Measurements from ENCODE around the gene DZIP3.
"Not testable (repeated sequence)": the region's sequence is repeated elsewhere in the genome, so short reads cannot be mapped to it uniquely, and the experiment has no call there.

Gene DZIP3

DNA sequence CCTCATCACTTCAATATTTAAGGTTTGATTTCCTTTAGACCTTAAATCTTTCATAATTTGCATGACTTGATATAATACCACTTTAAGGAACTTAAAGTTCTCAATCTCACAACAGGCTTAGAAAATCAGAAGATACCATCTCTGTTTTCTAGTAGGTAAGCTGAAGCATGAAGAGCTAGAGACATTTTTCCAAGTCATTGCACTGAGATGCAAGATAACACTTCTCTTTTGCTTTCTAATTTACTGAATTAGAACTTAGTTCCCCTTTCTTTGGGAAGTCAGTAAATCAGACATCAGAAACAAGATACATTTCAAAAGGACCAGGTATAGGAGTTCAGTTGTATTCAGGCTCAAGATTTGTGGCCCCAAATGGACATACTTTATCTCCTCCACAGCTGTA is 79.7 kb downstream of the DZIP3 start:
- Histone ChIP-seq H3K27me3 (replicated peaks; ENCODE audit: control insufficient read depth, insufficient read depth, low read length, poor library complexity, severe bottlenecking) (no peaks in the 10 kb centered on the region), H3K36me3 (ENCODE audit: control insufficient read depth, insufficient read depth, low read length) (no peaks in the 10 kb centered on the region), H3K9me3 (ENCODE audit: control insufficient read depth, low read length) (no peaks in the 10 kb centered on the region), H3K4me1 (ENCODE audit: control insufficient read depth, insufficient read depth, low read length, poor library complexity, severe bottlenecking) (no peaks in the 10 kb centered on the region), H3K27ac (ENCODE audit: insufficient read depth, low read length, poor library complexity, severe bottlenecking) (no peak overlapping the region), H3K4me3 (ENCODE audit: insufficient read depth, low read depth, low read length, poor library complexity, severe bottlenecking) (no peak overlapping the region)
- DNase-seq: no peak

DNA sequence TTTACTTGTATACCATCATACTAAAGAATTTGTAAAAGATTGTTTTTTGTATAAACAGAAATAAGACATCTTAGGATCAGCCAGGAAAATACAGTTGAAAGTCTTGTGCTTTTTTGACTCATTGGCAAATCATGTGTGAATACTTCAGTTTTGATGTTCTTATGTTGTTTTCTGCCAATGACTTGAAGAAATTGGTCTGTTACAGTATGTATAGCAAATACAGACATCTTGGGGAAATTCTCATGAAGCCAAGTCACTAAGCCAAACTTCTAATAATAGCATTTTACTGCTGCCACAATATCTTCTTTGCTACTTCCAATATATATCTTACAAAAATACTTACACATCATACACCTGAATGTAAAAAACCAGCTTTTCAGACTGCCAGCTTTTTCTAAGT is 83.2 kb downstream of the DZIP3 start:
- Histone ChIP-seq H3K4me3 (ENCODE audit: insufficient read depth, low read depth, low read length, poor library complexity, severe bottlenecking) (no peak overlapping the region), H3K4me1 (ENCODE audit: control insufficient read depth, insufficient read depth, low read length, poor library complexity, severe bottlenecking) (no peaks in the 10 kb centered on the region), H3K27ac (ENCODE audit: insufficient read depth, low read length, poor library complexity, severe bottlenecking) (no peak overlapping the region), H3K36me3 (ENCODE audit: control insufficient read depth, insufficient read depth, low read length) (no peaks in the 10 kb centered on the region), H3K27me3 (replicated peaks; ENCODE audit: control insufficient read depth, insufficient read depth, low read length, poor library complexity, severe bottlenecking) (no peaks in the 10 kb centered on the region), H3K9me3 (ENCODE audit: control insufficient read depth, low read length) (no peaks in the 10 kb centered on the region)
- DNase-seq: no peak

DNA sequence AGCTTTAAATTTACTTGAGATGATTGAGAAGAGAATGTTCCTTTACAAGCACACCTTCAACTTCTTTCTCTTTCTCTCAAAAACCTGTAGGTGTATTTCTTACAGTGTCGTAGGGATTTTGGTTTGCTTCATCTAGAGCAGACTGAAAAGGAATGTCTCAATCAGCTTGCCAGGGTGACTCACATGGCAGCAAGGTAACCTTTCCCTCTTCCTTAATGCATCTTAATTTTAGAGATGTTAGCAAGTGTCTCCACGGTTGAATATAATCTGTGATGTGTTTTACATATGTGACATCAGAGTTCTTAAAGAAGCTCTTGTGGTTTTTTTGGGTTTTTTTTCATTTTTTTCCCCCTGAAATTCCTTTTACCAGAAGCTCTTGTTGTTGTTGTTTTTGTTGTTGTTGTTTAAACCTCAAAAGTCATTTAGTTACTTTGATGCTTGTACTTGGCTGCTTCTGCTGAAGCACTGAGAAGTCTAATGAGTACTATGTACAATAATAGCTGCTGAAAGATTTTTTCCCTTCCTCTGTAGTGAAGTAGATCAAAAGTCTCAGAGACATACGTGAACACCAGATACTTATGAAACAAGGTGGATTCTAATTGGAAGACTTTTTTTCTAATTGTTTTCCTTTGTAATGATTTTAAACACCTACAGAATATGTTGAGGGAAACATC is 84.6 kb downstream of the DZIP3 start:
- Histone ChIP-seq H3K4me3 (ENCODE audit: insufficient read depth, low read depth, low read length, poor library complexity, severe bottlenecking) (no peak overlapping the region), H3K27me3 (replicated peaks; ENCODE audit: control insufficient read depth, insufficient read depth, low read length, poor library complexity, severe bottlenecking) (no peaks in the 10 kb centered on the region), H3K9me3 (ENCODE audit: control insufficient read depth, low read length) (no peaks in the 10 kb centered on the region), H3K36me3 (ENCODE audit: control insufficient read depth, insufficient read depth, low read length) (no peaks in the 10 kb centered on the region), H3K4me1 (ENCODE audit: control insufficient read depth, insufficient read depth, low read length, poor library complexity, severe bottlenecking) (no peaks in the 10 kb centered on the region), H3K27ac (ENCODE audit: insufficient read depth, low read length, poor library complexity, severe bottlenecking) (no peak overlapping the region)
- DNase-seq: no peak

DNA sequence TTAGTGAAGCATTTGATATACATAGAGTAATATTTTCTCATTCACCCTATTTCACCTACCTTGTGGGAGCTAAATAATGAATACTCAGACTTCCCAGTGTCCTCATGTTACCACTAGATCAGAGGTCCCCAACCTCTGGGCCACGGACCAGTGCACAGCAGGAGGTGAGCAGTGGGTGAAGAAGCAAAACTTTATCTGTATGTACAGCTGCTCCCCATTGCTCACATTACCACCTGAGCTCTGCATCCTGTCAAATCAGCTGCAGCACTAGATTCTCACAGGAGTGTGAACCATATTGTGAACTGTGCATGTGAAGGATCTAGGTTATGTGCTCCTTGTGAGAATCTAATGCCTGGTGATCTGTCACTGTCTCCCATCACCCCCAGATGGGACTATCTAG is 88.3 kb downstream of the DZIP3 start:
- H3K27me3 ChIP-seq (replicated peaks; ENCODE audit: control insufficient read depth, insufficient read depth, low read length, poor library complexity, severe bottlenecking): no peaks in the 10 kb centered on the region
- no peak overlapping the region for H3K27ac ChIP-seq (ENCODE audit: insufficient read depth, low read length, poor library complexity, severe bottlenecking)
- no peak overlapping the region for H3K4me3 ChIP-seq (ENCODE audit: insufficient read depth, low read depth, low read length, poor library complexity, severe bottlenecking)

DNA sequence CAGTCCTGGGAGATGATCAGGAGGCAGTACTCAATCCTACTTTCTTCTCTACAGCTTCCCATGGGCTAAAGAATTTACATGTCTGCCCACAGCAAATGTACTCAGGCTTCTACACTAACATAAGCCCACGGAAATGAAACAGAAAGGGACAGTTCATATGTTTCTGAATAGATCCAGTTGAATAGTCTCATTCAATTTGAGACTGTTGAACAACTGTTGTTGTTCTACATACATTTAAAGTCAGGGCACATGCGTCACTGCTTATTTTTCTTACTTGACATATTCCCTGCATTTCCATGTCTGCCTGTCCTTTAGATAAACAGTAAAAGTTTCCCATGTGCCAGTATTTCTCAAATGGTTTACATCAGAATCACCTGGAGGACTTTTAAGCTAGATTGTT is 102.8 kb downstream of the DZIP3 start:
- not testable (repeated sequence) for H3K27me3 ChIP-seq (replicated peaks; ENCODE audit: control insufficient read depth, insufficient read depth, low read length, poor library complexity, severe bottlenecking); H3K4me1 ChIP-seq (ENCODE audit: control insufficient read depth, insufficient read depth, low read length, poor library complexity, severe bottlenecking); DNase-seq; H3K4me3 ChIP-seq (ENCODE audit: insufficient read depth, low read depth, low read length, poor library complexity, severe bottlenecking); H3K36me3 ChIP-seq (ENCODE audit: control insufficient read depth, insufficient read depth, low read length); H3K27ac ChIP-seq (ENCODE audit: insufficient read depth, low read length, poor library complexity, severe bottlenecking); H3K9me3 ChIP-seq (ENCODE audit: control insufficient read depth, low read length)

More for the DNA sequence above, 88.3 kb downstream of the DZIP3 start:
- no peaks in the 10 kb centered on the region for H3K4me1 ChIP-seq (ENCODE audit: control insufficient read depth, insufficient read depth, low read length, poor library complexity, severe bottlenecking)
- no peak for DNase-seq
- no peaks in the 10 kb centered on the region for H3K9me3 ChIP-seq (ENCODE audit: control insufficient read depth, low read length)
- H3K36me3 ChIP-seq (ENCODE audit: control insufficient read depth, insufficient read depth, low read length): no peaks in the 10 kb centered on the region

DNA sequence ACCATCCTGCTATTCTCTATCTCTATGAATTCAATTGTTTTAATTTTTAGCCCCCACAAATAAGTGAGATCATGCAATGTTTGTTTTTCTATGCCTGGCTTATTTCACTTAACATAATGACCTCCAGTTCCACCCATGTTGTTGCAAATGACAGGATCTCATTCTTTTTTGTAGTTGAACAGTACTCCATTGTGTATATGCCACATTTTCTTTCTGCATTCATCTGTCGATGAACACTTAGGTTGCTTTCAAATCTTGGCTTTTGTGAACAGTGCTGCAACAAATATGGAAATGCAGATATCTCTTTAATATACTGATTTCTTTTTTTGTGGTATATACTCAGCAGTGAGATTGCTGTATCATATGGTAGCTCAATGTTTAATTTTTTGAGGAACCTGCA is 108.9 kb downstream of the DZIP3 start:
- no peaks in the 10 kb centered on the region for H3K27me3 ChIP-seq (replicated peaks; ENCODE audit: control insufficient read depth, insufficient read depth, low read length, poor library complexity, severe bottlenecking)
- no peak for DNase-seq
- no peak overlapping the region for H3K27ac ChIP-seq (ENCODE audit: insufficient read depth, low read length, poor library complexity, severe bottlenecking)
- H3K4me1 ChIP-seq (ENCODE audit: control insufficient read depth, insufficient read depth, low read length, poor library complexity, severe bottlenecking): no peaks in the 10 kb centered on the region
- H3K4me3 ChIP-seq (ENCODE audit: insufficient read depth, low read depth, low read length, poor library complexity, severe bottlenecking): no peak overlapping the region
- no peaks in the 10 kb centered on the region for H3K9me3 ChIP-seq (ENCODE audit: control insufficient read depth, low read length)
- H3K36me3 ChIP-seq (ENCODE audit: control insufficient read depth, insufficient read depth, low read length): no peaks in the 10 kb centered on the region

DNA sequence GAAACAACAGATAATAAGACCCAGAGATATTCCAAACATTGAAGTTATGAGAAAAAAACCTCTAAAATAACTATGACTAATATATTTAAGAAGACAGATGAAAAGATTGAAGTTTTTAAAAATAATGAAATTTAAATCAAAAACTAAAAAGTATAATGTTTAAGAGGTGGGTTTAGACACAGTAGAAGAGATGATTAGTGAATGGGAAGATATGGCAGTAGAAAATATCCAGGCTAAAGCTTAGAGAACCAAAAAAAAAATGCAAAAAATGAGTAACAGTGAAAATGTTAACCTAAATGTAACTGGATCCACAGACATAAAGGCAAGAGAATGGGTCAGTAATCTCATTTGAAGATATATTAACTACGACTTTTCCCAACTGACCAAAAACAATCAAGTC is 115.5 kb downstream of the DZIP3 start:
- H3K9me3 ChIP-seq (ENCODE audit: control insufficient read depth, low read length): peaks cover 4% of the 10 kb centered on the region
- no peaks in the 10 kb centered on the region for H3K4me1 ChIP-seq (ENCODE audit: control insufficient read depth, insufficient read depth, low read length, poor library complexity, severe bottlenecking)
- H3K4me3 ChIP-seq (ENCODE audit: insufficient read depth, low read depth, low read length, poor library complexity, severe bottlenecking): no peak overlapping the region
- no peaks in the 10 kb centered on the region for H3K27me3 ChIP-seq (replicated peaks; ENCODE audit: control insufficient read depth, insufficient read depth, low read length, poor library complexity, severe bottlenecking)
- peaks cover 3% of the 10 kb centered on the region for H3K36me3 ChIP-seq (ENCODE audit: control insufficient read depth, insufficient read depth, low read length)
- H3K27ac ChIP-seq (ENCODE audit: insufficient read depth, low read length, poor library complexity, severe bottlenecking): no peak overlapping the region
- DNase-seq: no peak

DNA sequence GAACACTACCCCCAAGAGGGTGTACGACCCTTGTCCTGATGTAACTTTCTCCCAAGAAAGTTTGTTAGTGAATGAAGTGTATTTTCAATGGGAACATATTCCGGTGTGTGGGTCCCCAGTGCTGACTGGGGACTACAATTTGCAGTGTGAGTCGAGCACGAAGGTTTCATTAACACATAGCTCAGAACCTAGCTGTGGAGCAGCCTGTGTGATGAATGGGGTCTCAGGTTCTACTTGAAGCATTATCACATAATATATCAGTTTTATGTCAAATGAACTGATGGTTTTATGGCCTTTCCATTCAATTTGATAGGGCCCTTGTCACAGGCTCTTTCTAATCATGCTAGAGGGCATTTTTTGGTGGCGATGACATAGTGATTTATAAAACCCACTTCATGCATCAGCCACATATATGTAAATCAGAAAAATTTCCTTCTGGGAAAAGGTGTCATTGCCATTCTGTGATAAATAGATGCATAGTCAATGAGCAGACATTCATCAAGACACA is 123.5 kb downstream of the DZIP3 start:
- H3K36me3 ChIP-seq (ENCODE audit: control insufficient read depth, insufficient read depth, low read length): no peaks in the 10 kb centered on the region
- no peak overlapping the region for H3K27ac ChIP-seq (ENCODE audit: insufficient read depth, low read length, poor library complexity, severe bottlenecking)
- no peaks in the 10 kb centered on the region for H3K4me1 ChIP-seq (ENCODE audit: control insufficient read depth, insufficient read depth, low read length, poor library complexity, severe bottlenecking)

DNA sequence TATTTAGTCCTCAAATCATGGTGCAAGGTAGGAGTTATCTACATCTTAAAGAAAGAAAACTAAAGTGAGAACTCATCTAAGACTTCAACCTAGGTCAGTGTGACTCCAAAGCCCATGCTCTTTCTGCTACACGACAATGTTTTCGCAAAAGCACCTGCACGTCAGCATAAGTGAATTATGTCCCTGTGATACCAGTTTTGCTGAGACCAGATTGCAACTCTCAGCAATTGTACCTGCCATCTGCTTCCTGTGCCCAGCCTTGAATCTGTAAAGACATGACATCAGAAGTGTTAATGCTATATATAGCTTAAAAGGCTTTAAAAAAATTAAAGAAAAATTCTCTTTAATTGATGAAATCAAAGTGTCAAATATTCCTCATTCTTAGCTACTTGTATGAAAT is 124.3 kb downstream of the DZIP3 start:
- H3K27ac ChIP-seq (ENCODE audit: insufficient read depth, low read length, poor library complexity, severe bottlenecking): no peak overlapping the region
- no peaks in the 10 kb centered on the region for H3K4me1 ChIP-seq (ENCODE audit: control insufficient read depth, insufficient read depth, low read length, poor library complexity, severe bottlenecking)
- no peak for DNase-seq
- no peaks in the 10 kb centered on the region for H3K27me3 ChIP-seq (replicated peaks; ENCODE audit: control insufficient read depth, insufficient read depth, low read length, poor library complexity, severe bottlenecking)
- no peaks in the 10 kb centered on the region for H3K9me3 ChIP-seq (ENCODE audit: control insufficient read depth, low read length)
- H3K36me3 ChIP-seq (ENCODE audit: control insufficient read depth, insufficient read depth, low read length): no peaks in the 10 kb centered on the region
- H3K4me3 ChIP-seq (ENCODE audit: insufficient read depth, low read depth, low read length, poor library complexity, severe bottlenecking): no peak overlapping the region

More for the DNA sequence above, 123.5 kb downstream of the DZIP3 start:
- Histone ChIP-seq H3K4me3 (ENCODE audit: insufficient read depth, low read depth, low read length, poor library complexity, severe bottlenecking) (no peak overlapping the region), H3K9me3 (ENCODE audit: control insufficient read depth, low read length) (no peaks in the 10 kb centered on the region), H3K27me3 (replicated peaks; ENCODE audit: control insufficient read depth, insufficient read depth, low read length, poor library complexity, severe bottlenecking) (no peaks in the 10 kb centered on the region)
- DNase-seq: no peak

DNA sequence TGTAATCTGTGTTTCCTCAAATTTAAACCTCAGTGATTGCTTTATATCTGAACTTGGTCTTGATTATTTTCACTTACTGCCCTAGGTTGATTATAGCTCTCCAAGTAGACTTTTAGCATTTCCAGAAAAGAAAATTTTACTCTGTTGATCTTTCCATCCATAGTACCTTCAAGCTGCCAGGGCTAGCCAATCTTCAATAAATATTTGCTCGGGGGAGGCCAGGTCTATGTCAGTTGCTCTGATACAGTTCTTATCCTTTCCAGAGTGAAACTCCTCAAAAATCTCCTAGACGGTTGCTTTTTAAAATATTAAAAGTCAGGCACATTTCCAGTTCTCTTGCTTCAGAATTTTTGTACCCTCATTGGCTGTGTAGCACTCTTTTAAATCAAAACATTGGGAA is 128.9 kb downstream of the DZIP3 start:
- Histone ChIP-seq H3K4me3 (ENCODE audit: insufficient read depth, low read depth, low read length, poor library complexity, severe bottlenecking) (no peak overlapping the region), H3K9me3 (ENCODE audit: control insufficient read depth, low read length) (no peaks in the 10 kb centered on the region), H3K27me3 (replicated peaks; ENCODE audit: control insufficient read depth, insufficient read depth, low read length, poor library complexity, severe bottlenecking) (no peaks in the 10 kb centered on the region), H3K36me3 (ENCODE audit: control insufficient read depth, insufficient read depth, low read length) (no peaks in the 10 kb centered on the region), H3K27ac (ENCODE audit: insufficient read depth, low read length, poor library complexity, severe bottlenecking) (no peak overlapping the region), H3K4me1 (ENCODE audit: control insufficient read depth, insufficient read depth, low read length, poor library complexity, severe bottlenecking) (no peaks in the 10 kb centered on the region)
- no peak for DNase-seq

All from effector memory CD4-positive, alpha-beta T cell (primary cell).